Endodermal cell (in vitro differentiated cells): ENCODE measurements around the gene LPIN1. TPM values are rescaled to one million over a fixed set of nuclear protein-coding genes. Genes with fewer than 3 reads are reported as not detected.

Experiments used
- DNase-seq: peaks from one replicate; pipeline ENCODE4 v3.0.0-alpha.2; 2017
- H3K27ac ChIP-seq: 2 replicates; pipeline ENCODE4 v1.5.1; 2013; ENCODE audit warnings: mild to moderate bottlenecking, low read depth, low read length, moderate library complexity
- H3K27me3 ChIP-seq: 2 replicates; pipeline ENCODE4 v1.6.1; 2013; ENCODE audit warnings: mild to moderate bottlenecking, low read length, moderate library complexity; ENCODE audit not compliant: insufficient read depth, control insufficient read depth, poor library complexity, severe bottlenecking
- H3K36me3 ChIP-seq: 2 replicates; pipeline ENCODE4 v1.7.0; 2013; ENCODE audit warnings: mild to moderate bottlenecking, low read length, moderate library complexity; ENCODE audit not compliant: control insufficient read depth, insufficient read depth
- H3K4me1 ChIP-seq: one replicate; pipeline ENCODE4 v1.7.0; 2013; ENCODE audit warnings: low read length; ENCODE audit not compliant: control insufficient read depth, insufficient read depth
- H3K4me3 ChIP-seq: 2 replicates; pipeline ENCODE4 v1.5.1; 2013; ENCODE audit warnings: mild to moderate bottlenecking, low read length, moderate library complexity
- H3K9ac ChIP-seq: 2 replicates; pipeline ENCODE4 v1.6.1; 2013; ENCODE audit warnings: mild to moderate bottlenecking, low read length, moderate library complexity; ENCODE audit not compliant: poor library complexity, severe bottlenecking; ENCODE audit errors: extremely low read depth
- H3K9me3 ChIP-seq: 2 replicates; pipeline ENCODE4 v1.6.1; 2013; ENCODE audit warnings: mild to moderate bottlenecking, low read length, moderate library complexity; ENCODE audit not compliant: control insufficient read depth
- H3K27ac Mint-ChIP-seq: 2 replicates; pipeline ENCODE4 v1.8.0; 2020; ENCODE audit warnings: mixed read lengths
- H3K27me3 Mint-ChIP-seq: 2 replicates; pipeline ENCODE4 v1.8.0; 2021; ENCODE audit warnings: mild to moderate bottlenecking, mixed read lengths; ENCODE audit not compliant: insufficient read depth
- H3K36me3 Mint-ChIP-seq: 2 replicates; pipeline ENCODE4 v1.8.0; 2020; ENCODE audit warnings: low read depth, mixed read lengths
- H3K4me1 Mint-ChIP-seq: 2 replicates; pipeline ENCODE4 v1.8.0; 2020; ENCODE audit warnings: mixed read lengths
- H3K4me3 Mint-ChIP-seq: 2 replicates; pipeline ENCODE4 v1.8.0; 2020; ENCODE audit warnings: mild to moderate bottlenecking, moderate library complexity, mixed read lengths
- H3K9me3 Mint-ChIP-seq: 2 replicates; pipeline ENCODE4 v1.8.0; 2020; ENCODE audit warnings: mild to moderate bottlenecking, mixed read lengths
- WGBS, 2 experiments: methylation state at CpG; one replicate each; pipeline versions ENCODE4 v1.1.5 to v1.1.7; 2013; ENCODE audit warnings: missing lambda C conversion rate in 2 of 2, mixed read lengths in 1 of 2; ENCODE audit not compliant: insufficient coverage in 1 of 2, insufficient read length in 1 of 2; 5-methylcytosine and 5-hydroxymethylcytosine counted together
- total RNA-seq, 2 donors: library from RNA; stranded (reverse); fragmentation: NEBNext Ultra II Directional in 1 of 2; extraction: Animal tissue kit (Norgen Biotek cat#: 25700) in 1 of 2; gene quantifications; 2 replicates in 1 of 2; 3 replicates in 1 of 2; pipeline ENCODE4 v1.2.1, GENCODE V29; 2021
- TF ChIP-seq, protein P1 (sequence below): fragments of 200-600 bp; sonication (generic); conservative IDR thresholded peaks from 2 replicates; pipeline ENCODE4 v1.5.0; 2021; ENCODE audit warnings: antibody characterized with exemption, mild to moderate bottlenecking

LPIN1 gene
- total RNA-seq, 2 donors from 2014 or later: 23.9 to 24.3 TPM

DNA sequence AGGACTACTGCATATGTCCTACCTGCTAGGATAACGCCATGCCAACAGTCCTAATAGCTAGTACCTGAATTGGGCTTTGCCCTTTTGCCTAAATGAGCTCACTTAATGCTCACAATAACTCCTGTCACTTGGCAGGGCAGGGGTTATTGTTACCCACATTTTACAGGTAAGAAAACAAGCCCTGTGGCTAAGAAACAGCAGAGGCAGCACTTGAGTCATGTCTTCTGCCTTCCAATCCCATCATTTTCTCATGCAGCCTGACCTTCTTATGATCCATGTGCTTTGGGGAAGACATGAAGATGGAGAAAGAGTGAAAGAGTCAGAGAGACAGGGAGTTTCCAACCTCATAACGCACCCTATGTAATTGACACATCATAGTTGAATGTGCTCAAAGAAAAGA is 33.6 kb upstream of the LPIN1 start:
- Histone ChIP-seq H3K4me1 (no peaks in the 10 kb centered on the region), H3K4me3 (no peak overlapping the region), H3K36me3 (no peaks in the 10 kb centered on the region), H3K9me3 (no peaks in the 10 kb centered on the region), H3K9ac (no peak overlapping the region), H3K27me3 (no peaks in the 10 kb centered on the region), H3K27ac (no peak overlapping the region)
- no peaks in the 10 kb centered on the region for H3K36me3 Mint-ChIP-seq
- TF ChIP-seq, protein P1, sequence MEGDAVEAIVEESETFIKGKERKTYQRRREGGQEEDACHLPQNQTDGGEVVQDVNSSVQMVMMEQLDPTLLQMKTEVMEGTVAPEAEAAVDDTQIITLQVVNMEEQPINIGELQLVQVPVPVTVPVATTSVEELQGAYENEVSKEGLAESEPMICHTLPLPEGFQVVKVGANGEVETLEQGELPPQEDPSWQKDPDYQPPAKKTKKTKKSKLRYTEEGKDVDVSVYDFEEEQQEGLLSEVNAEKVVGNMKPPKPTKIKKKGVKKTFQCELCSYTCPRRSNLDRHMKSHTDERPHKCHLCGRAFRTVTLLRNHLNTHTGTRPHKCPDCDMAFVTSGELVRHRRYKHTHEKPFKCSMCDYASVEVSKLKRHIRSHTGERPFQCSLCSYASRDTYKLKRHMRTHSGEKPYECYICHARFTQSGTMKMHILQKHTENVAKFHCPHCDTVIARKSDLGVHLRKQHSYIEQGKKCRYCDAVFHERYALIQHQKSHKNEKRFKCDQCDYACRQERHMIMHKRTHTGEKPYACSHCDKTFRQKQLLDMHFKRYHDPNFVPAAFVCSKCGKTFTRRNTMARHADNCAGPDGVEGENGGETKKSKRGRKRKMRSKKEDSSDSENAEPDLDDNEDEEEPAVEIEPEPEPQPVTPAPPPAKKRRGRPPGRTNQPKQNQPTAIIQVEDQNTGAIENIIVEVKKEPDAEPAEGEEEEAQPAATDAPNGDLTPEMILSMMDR: no peak
- peaks cover 7% of the 10 kb centered on the region for H3K27me3 Mint-ChIP-seq
- no peaks in the 10 kb centered on the region for H3K9me3 Mint-ChIP-seq
- no peak overlapping the region for H3K27ac Mint-ChIP-seq
- WGBS, 2 experiments: 96 to 100% methylated on average over 2 of the region's 2 CpGs
- no peak overlapping the region for H3K4me3 Mint-ChIP-seq
- DNase-seq: no peak
- peaks cover 26% of the 10 kb centered on the region for H3K4me1 Mint-ChIP-seq

DNA sequence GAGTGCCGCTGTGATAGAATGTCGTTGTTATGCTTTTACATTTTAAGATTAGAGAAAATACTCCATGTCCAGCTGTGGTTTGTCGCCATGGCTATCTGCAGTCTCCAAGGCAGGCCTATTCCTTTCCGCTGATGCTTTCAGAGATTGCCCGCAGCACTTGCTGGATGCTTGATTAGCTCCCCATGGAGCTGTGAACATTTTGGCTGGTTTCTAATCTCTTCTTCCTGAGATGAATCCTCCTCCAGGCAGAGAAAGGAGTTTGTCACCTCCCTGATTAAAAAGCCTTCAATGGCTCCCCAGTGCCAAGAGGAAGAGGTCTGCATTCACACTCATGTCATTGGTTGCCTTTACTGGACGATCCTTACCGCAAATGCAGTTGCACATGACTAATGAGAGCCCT is 32.6 kb upstream of the LPIN1 start:
- 69 to 75% methylated on average over 6 to 7 of the region's 7 CpGs for WGBS, 2 experiments
- Histone ChIP-seq H3K4me1 (no peaks in the 10 kb centered on the region), H3K27ac (no peak overlapping the region), H3K36me3 (no peaks in the 10 kb centered on the region), H3K4me3 (no peak overlapping the region), H3K9ac (no peak overlapping the region), H3K9me3 (no peaks in the 10 kb centered on the region), H3K27me3 (no peaks in the 10 kb centered on the region)
- Mint-ChIP-seq H3K27me3 (peaks cover 9% of the 10 kb centered on the region), H3K4me1 (peaks cover 32% of the 10 kb centered on the region), H3K36me3 (no peaks in the 10 kb centered on the region), H3K27ac (peak overlapping the region; percentile 22), H3K4me3 (no peak overlapping the region), H3K9me3 (no peaks in the 10 kb centered on the region)
- TF ChIP-seq, protein P1: no peak
- DNase-seq: peak; percentile 65

DNA sequence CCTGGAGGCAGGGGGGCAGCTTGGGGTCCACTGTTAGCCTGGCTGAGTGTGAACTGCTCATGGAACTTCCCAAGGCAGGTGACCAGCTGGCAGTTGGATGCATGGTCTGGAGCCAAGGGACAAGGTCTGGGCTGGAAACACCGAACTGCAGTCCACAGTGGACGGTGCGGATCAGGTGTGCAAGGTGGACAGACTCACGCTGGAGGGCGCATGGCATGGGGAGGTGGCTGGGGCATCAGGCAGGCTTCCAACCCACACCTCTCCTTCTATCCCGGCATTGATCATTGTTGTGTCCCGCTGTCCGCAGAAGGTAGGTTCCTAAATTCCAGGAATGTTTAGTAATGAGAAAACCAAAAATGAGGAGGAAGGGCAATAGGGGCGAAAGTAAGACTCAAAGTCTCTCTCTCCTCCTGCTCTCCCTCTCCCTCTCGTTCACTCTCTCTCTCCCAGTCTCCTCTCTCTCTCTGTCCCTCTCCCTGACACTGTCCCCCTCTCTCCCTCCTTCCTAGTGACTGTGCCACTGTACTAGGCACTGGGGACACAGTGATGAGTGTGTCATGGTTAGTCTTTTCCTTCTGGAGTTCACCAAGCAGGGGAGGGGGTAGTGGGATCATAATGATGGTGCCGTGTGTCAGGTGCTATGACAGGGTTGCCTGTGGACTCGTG is 30.3 kb upstream of the LPIN1 start:
- H3K9me3 Mint-ChIP-seq: no peaks in the 10 kb centered on the region
- peaks cover 34% of the 10 kb centered on the region for H3K4me1 Mint-ChIP-seq
- no peak overlapping the region for H3K27ac Mint-ChIP-seq
- no peak overlapping the region for H3K4me3 Mint-ChIP-seq
- peaks cover 9% of the 10 kb centered on the region for H3K27me3 Mint-ChIP-seq
- Histone ChIP-seq H3K36me3 (no peaks in the 10 kb centered on the region), H3K4me1 (no peaks in the 10 kb centered on the region), H3K9me3 (no peaks in the 10 kb centered on the region), H3K4me3 (no peak overlapping the region), H3K9ac (no peak overlapping the region), H3K27ac (no peak overlapping the region), H3K27me3 (no peaks in the 10 kb centered on the region)
- no peaks in the 10 kb centered on the region for H3K36me3 Mint-ChIP-seq
- no peak for DNase-seq
- WGBS, 2 experiments: 91 to 98% methylated on average over 5 to 12 of the region's 12 CpGs
- TF ChIP-seq, protein P1: no peak
